WTC11 (cell line): ENCODE measurements around the gene MLST8.

Experiments
- ATF1 ChIP-seq: sonication (generic); formaldehyde crosslinking; IDR thresholded peaks from 2 replicates; pipeline ENCODE4 v1.8.1; 2023; ENCODE audit warnings: mild to moderate bottlenecking, moderate library complexity, missing genetic modification reagents
- GABPB1 ChIP-seq: sonication (generic); formaldehyde crosslinking; IDR thresholded peaks from 2 replicates; pipeline ENCODE4 v1.8.1; 2023; ENCODE audit warnings: mild to moderate bottlenecking, missing genetic modification reagents
- JUN ChIP-seq: sonication (generic); formaldehyde crosslinking; IDR thresholded peaks from 2 replicates; pipeline ENCODE4 v1.8.0; 2023; ENCODE audit warnings: mild to moderate bottlenecking, missing genetic modification reagents
- TF ChIP-seq, protein P1 (sequence below): fragments of 200-600 bp; IDR thresholded peaks from 2 replicates; pipeline ENCODE4 v1.8.0; 2022; ENCODE audit warnings: antibody characterized with exemption

DNA sequence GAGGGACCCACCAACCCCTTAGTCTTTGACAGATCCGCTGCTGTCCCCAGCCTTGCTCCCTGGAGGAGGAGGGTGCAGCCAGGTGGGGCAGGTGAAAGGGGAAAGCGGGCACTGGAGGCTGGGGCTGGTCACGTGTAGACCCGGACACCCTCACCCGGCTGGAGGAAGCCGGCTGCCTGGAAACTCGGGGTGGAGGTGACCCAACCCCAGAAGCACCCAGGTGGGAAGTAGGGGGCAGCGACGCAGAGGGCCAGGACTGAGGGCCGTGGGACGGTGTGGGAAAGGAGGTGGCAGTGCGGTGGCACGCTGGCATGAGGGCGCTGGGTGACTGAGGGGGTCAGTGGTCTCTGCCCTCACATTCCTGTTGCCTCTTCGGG lies 47.0 kb upstream of the MLST8 start:
- TF ChIP-seq ATF1 (CRISPR knock-in tag) = no peak
- TF ChIP-seq, protein P1, sequence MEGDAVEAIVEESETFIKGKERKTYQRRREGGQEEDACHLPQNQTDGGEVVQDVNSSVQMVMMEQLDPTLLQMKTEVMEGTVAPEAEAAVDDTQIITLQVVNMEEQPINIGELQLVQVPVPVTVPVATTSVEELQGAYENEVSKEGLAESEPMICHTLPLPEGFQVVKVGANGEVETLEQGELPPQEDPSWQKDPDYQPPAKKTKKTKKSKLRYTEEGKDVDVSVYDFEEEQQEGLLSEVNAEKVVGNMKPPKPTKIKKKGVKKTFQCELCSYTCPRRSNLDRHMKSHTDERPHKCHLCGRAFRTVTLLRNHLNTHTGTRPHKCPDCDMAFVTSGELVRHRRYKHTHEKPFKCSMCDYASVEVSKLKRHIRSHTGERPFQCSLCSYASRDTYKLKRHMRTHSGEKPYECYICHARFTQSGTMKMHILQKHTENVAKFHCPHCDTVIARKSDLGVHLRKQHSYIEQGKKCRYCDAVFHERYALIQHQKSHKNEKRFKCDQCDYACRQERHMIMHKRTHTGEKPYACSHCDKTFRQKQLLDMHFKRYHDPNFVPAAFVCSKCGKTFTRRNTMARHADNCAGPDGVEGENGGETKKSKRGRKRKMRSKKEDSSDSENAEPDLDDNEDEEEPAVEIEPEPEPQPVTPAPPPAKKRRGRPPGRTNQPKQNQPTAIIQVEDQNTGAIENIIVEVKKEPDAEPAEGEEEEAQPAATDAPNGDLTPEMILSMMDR = no peak
- TF ChIP-seq JUN (CRISPR knock-in tag) = no peak
- TF ChIP-seq GABPB1 = no peak
